Measurements from ENCODE around the gene STXBP6.

STXBP6 gene

GRCh38 chr14:24991288-24991687 lies 58.7 kb downstream of the STXBP6 start:
- no peak overlapping the region for H3K4me3 ChIP-seq (ENCODE audit: insufficient read depth, low read length, poor library complexity, severe bottlenecking)
- no peak overlapping the region for H3K9ac ChIP-seq (ENCODE audit: low read length)
- no peak for TF ChIP-seq CTCF (IDR thresholded peaks at IDR 0.05; ENCODE audit: insufficient read depth, low read length, poor library complexity, severe bottlenecking)
- TF ChIP-seq EZH2phosphoT487 (conservative IDR thresholded peaks at IDR 0.05; ENCODE audit: low read length), result no peak
- H3K4me2 ChIP-seq (ENCODE audit: low read depth, low read length, poor library complexity, severe bottlenecking), result no peak overlapping the region
- no peaks in the 10 kb centered on the region for H3K9me2 ChIP-seq (replicated peaks; ENCODE audit: insufficient read depth, low read length)
- H4K20me1 ChIP-seq (ENCODE audit: low read depth, low read length), result no peaks in the 10 kb centered on the region
- H3K79me2 ChIP-seq (ENCODE audit: insufficient read depth, low read length), result no peaks in the 10 kb centered on the region
- no peaks in the 10 kb centered on the region for H3K27me3 ChIP-seq (ENCODE audit: low read length)
- no peaks in the 10 kb centered on the region for H3K36me3 ChIP-seq (ENCODE audit: low read length)
- H2AFZ ChIP-seq (ENCODE audit: low read depth, low read length, severe bottlenecking), result no peak overlapping the region
- H3F3A ChIP-seq (ENCODE audit: insufficient read depth), result no peaks in the 10 kb centered on the region
- H3K27ac ChIP-seq (ENCODE audit: low read depth, low read length), result no peak overlapping the region
- no peaks in the 10 kb centered on the region for H3K9me3 ChIP-seq (ENCODE audit: insufficient read depth, low read length)

- Histone ChIP-seq H4K20me1 (ENCODE audit: low read depth, low read length) (no peaks in the 10 kb centered on the region), H3K27ac (ENCODE audit: low read depth, low read length) (no peak overlapping the region), H3K4me3 (ENCODE audit: insufficient read depth, low read length, poor library complexity, severe bottlenecking) (no peak overlapping the region), H3K9me2 (replicated peaks; ENCODE audit: insufficient read depth, low read length) (no peaks in the 10 kb centered on the region), H3K36me3 (ENCODE audit: low read length) (no peaks in the 10 kb centered on the region), H2AFZ (ENCODE audit: low read depth, low read length, severe bottlenecking) (no peak overlapping the region), H3K4me2 (ENCODE audit: low read depth, low read length, poor library complexity, severe bottlenecking) (no peak overlapping the region), H3K79me2 (ENCODE audit: insufficient read depth, low read length) (no peaks in the 10 kb centered on the region), H3F3A (ENCODE audit: insufficient read depth) (no peaks in the 10 kb centered on the region), H3K27me3 (ENCODE audit: low read length) (no peaks in the 10 kb centered on the region), H3K9ac (ENCODE audit: low read length) (no peak overlapping the region), H3K9me3 (ENCODE audit: insufficient read depth, low read length) (no peaks in the 10 kb centered on the region)
- no peak for TF ChIP-seq EZH2phosphoT487 (conservative IDR thresholded peaks at IDR 0.05; ENCODE audit: low read length)
- TF ChIP-seq CTCF (IDR thresholded peaks at IDR 0.05; ENCODE audit: insufficient read depth, low read length, poor library complexity, severe bottlenecking), result no peak
These were observed 59.2 kb downstream of the STXBP6 start for GRCh38 chr14:24990773-24991172.

DNA sequence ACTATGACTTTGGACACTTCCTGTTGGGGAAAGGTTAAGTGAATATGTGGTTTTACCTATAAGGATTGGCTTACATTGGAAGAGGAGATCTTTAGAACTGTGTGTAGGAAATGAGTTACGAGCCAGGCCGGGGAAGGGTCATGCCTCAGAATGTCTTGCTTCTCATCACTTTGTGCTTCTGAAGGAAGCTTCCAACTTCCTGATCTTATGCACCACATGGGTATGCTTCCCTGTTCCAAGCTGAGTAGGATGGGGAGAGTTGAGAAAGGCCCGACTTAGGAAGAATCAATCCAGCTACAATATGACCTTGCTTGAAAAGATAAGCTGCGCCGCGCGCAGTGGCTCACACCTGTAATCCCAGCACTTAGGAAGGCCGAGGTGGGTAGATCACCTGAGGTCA lies 59.9 kb downstream of the STXBP6 start:
- Histone ChIP-seq H3K4me3 (ENCODE audit: insufficient read depth, low read length, poor library complexity, severe bottlenecking) (no peak overlapping the region), H2AFZ (ENCODE audit: low read depth, low read length, severe bottlenecking) (no peak overlapping the region), H3F3A (ENCODE audit: insufficient read depth) (no peaks in the 10 kb centered on the region), H3K9me3 (ENCODE audit: insufficient read depth, low read length) (no peaks in the 10 kb centered on the region), H3K36me3 (ENCODE audit: low read length) (no peaks in the 10 kb centered on the region), H3K4me2 (ENCODE audit: low read depth, low read length, poor library complexity, severe bottlenecking) (no peak overlapping the region), H3K27me3 (ENCODE audit: low read length) (no peaks in the 10 kb centered on the region), H3K79me2 (ENCODE audit: insufficient read depth, low read length) (no peaks in the 10 kb centered on the region), H3K9ac (ENCODE audit: low read length) (no peak overlapping the region), H3K27ac (ENCODE audit: low read depth, low read length) (no peak overlapping the region), H4K20me1 (ENCODE audit: low read depth, low read length) (no peaks in the 10 kb centered on the region), H3K9me2 (replicated peaks; ENCODE audit: insufficient read depth, low read length) (no peaks in the 10 kb centered on the region)
- TF ChIP-seq CTCF (IDR thresholded peaks at IDR 0.05; ENCODE audit: insufficient read depth, low read length, poor library complexity, severe bottlenecking) (no peak), EZH2phosphoT487 (conservative IDR thresholded peaks at IDR 0.05; ENCODE audit: low read length) (no peak)

DNA sequence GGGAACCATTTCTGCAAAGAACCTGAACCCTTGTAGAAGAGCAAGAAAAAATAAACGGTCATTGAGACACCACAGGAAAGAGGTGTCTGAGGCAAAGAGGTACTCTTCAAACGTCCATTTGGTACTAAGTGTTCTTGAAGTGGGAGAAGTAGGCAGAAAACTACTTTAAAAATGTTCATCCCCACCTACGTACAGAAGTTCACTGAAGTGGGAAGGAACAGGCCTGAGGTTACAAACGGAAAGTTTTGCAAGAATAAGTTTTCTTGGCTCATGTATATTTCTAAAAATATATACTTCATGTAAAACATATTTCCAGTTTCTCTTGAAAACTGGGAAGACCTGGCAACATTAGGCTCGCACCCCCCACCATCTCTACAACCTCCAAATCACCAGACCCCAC lies 61.2 kb downstream of the STXBP6 start:
- no peak overlapping the region for H3K4me2 ChIP-seq (ENCODE audit: low read depth, low read length, poor library complexity, severe bottlenecking)
- H3K9me2 ChIP-seq (replicated peaks; ENCODE audit: insufficient read depth, low read length), result no peaks in the 10 kb centered on the region
- H3K4me3 ChIP-seq (ENCODE audit: insufficient read depth, low read length, poor library complexity, severe bottlenecking), result no peak overlapping the region
- TF ChIP-seq EZH2phosphoT487 (conservative IDR thresholded peaks at IDR 0.05; ENCODE audit: low read length) (no peak), CTCF (IDR thresholded peaks at IDR 0.05; ENCODE audit: insufficient read depth, low read length, poor library complexity, severe bottlenecking) (no peak)
- H3K27me3 ChIP-seq (ENCODE audit: low read length), result no peaks in the 10 kb centered on the region
- no peaks in the 10 kb centered on the region for H4K20me1 ChIP-seq (ENCODE audit: low read depth, low read length)
- no peak overlapping the region for H3K9ac ChIP-seq (ENCODE audit: low read length)
- H3K36me3 ChIP-seq (ENCODE audit: low read length), result no peaks in the 10 kb centered on the region
- H3K27ac ChIP-seq (ENCODE audit: low read depth, low read length), result no peak overlapping the region
- no peaks in the 10 kb centered on the region for H3K9me3 ChIP-seq (ENCODE audit: insufficient read depth, low read length)
- no peaks in the 10 kb centered on the region for H3F3A ChIP-seq (ENCODE audit: insufficient read depth)
- H2AFZ ChIP-seq (ENCODE audit: low read depth, low read length, severe bottlenecking), result no peak overlapping the region
- no peaks in the 10 kb centered on the region for H3K79me2 ChIP-seq (ENCODE audit: insufficient read depth, low read length)

Measured in SU-DHL-6 (cell line).